Measurements from ENCODE around the gene TMEM74B.

DNA sequence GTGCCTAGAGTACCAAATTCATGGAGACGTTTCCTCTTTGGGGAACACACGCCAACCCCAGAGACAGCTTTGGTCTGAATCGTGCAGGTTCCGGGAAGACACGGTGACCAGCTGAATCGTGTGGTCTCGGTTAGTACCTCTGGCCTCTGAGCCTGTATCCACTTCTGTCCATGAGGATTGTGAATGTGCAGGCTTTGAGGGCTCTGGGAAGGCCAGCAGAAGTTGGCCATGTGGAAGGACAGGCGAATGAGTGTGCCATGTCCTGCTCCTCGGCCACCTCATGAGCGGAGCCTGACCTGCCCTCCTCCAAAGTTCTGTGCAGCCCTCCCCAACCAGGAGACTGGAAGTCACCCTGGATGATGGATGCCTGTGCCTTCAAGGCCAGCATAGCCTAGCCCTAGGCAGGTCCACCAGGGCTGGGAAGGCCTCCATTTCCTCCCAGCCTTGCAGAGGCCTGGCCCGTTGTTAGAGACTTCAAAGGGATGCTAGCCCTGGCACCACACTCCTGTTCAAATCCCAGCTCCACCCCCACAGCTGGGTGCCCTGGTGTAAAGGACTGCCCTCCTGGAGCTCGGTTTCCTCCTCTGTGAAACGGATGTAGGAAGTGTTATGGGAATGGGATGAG, 1.7 kb upstream of the TMEM74B start:
- TF ChIP-seq, protein P1, sequence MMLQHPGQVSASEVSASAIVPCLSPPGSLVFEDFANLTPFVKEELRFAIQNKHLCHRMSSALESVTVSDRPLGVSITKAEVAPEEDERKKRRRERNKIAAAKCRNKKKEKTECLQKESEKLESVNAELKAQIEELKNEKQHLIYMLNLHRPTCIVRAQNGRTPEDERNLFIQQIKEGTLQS (IDR thresholded peaks at IDR 0.05), result no peak
- TF ChIP-seq, protein P2, sequence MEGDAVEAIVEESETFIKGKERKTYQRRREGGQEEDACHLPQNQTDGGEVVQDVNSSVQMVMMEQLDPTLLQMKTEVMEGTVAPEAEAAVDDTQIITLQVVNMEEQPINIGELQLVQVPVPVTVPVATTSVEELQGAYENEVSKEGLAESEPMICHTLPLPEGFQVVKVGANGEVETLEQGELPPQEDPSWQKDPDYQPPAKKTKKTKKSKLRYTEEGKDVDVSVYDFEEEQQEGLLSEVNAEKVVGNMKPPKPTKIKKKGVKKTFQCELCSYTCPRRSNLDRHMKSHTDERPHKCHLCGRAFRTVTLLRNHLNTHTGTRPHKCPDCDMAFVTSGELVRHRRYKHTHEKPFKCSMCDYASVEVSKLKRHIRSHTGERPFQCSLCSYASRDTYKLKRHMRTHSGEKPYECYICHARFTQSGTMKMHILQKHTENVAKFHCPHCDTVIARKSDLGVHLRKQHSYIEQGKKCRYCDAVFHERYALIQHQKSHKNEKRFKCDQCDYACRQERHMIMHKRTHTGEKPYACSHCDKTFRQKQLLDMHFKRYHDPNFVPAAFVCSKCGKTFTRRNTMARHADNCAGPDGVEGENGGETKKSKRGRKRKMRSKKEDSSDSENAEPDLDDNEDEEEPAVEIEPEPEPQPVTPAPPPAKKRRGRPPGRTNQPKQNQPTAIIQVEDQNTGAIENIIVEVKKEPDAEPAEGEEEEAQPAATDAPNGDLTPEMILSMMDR (IDR thresholded peaks at IDR 0.05; ENCODE audit: low read depth, low read length, missing input control), result no peak
- no peak for TF ChIP-seq SP1 (IDR thresholded peaks at IDR 0.05)

All from liver (tissue), 3 donors.